Measurements from ENCODE around the gene NDUFS2.

- no peak for TF ChIP-seq POLR2A (IDR thresholded peaks at IDR 0.05)
- TF ChIP-seq, protein P1, sequence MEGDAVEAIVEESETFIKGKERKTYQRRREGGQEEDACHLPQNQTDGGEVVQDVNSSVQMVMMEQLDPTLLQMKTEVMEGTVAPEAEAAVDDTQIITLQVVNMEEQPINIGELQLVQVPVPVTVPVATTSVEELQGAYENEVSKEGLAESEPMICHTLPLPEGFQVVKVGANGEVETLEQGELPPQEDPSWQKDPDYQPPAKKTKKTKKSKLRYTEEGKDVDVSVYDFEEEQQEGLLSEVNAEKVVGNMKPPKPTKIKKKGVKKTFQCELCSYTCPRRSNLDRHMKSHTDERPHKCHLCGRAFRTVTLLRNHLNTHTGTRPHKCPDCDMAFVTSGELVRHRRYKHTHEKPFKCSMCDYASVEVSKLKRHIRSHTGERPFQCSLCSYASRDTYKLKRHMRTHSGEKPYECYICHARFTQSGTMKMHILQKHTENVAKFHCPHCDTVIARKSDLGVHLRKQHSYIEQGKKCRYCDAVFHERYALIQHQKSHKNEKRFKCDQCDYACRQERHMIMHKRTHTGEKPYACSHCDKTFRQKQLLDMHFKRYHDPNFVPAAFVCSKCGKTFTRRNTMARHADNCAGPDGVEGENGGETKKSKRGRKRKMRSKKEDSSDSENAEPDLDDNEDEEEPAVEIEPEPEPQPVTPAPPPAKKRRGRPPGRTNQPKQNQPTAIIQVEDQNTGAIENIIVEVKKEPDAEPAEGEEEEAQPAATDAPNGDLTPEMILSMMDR (IDR thresholded peaks at IDR 0.05), result no peak
Measured at GRCh38 chr1:161250829-161251228, 48.7 kb downstream of the NDUFS2 start.
